Stimulated activated naive CD4-positive, alpha-beta T cell treated with Interleukin-2 at 50 U/mL for 16 hours (primary cell): ENCODE results near the gene ORAI1.
"Not testable (repeated sequence)": the region's sequence is repeated elsewhere in the genome, so short reads cannot be mapped to it uniquely, and the experiment has no call there.

ENCODE experiments used
- DNase-seq: peaks from one replicate; lab custom pipeline; 2025; lab: John Stamatoyannopoulos, UW

Gene ORAI1

GRCh38 chr12:121603581-121603980, 22.7 kb upstream of the ORAI1 start:
- DNase-seq: no peak

- no peak for DNase-seq
Measured at GRCh38 chr12:121608301-121608700, 18.0 kb upstream of the ORAI1 start.

GRCh38 chr12:121610239-121611149, 15.8 kb upstream of the ORAI1 start:
- DNase-seq: no peak

- DNase-seq: no peak
Measured at GRCh38 chr12:121611306-121611705, 15.0 kb upstream of the ORAI1 start.

- no peak for DNase-seq
Measured at GRCh38 chr12:121613462-121613861, 12.9 kb upstream of the ORAI1 start.

- DNase-seq: no peak
Measured at GRCh38 chr12:121614872-121615467, 11.4 kb upstream of the ORAI1 start.

GRCh38 chr12:121618659-121619233, 7.6 kb upstream of the ORAI1 start:
- no peak for DNase-seq

GRCh38 chr12:121620333-121620891, 5.9 kb upstream of the ORAI1 start:
- no peak for DNase-seq

GRCh38 chr12:121626853-121627640, 717 bp downstream of the ORAI1 start:
- peak; percentile 91 for DNase-seq

- DNase-seq: peak; percentile 24
Measured at GRCh38 chr12:121628037-121628436, 1.7 kb downstream of the ORAI1 start.

GRCh38 chr12:121628536-121628935, 2.2 kb downstream of the ORAI1 start:
- no peak for DNase-seq

GRCh38 chr12:121630791-121631355, 4.5 kb downstream of the ORAI1 start:
- DNase-seq: no peak

GRCh38 chr12:121632069-121632970, 6.0 kb downstream of the ORAI1 start:
- DNase-seq: no peak

- not testable (repeated sequence) for DNase-seq
Measured at GRCh38 chr12:121633833-121634196, 7.5 kb downstream of the ORAI1 start.

GRCh38 chr12:121634836-121635235, 8.5 kb downstream of the ORAI1 start:
- DNase-seq: no peak

GRCh38 chr12:121637231-121637914, 11.0 kb downstream of the ORAI1 start:
- DNase-seq: peak; percentile 36

GRCh38 chr12:121638298-121639202, 12.2 kb downstream of the ORAI1 start:
- no peak for DNase-seq

- DNase-seq: no peak
Measured at GRCh38 chr12:121641343-121641630, 15.0 kb downstream of the ORAI1 start.

- DNase-seq: no peak
Measured at GRCh38 chr12:121648458-121649028, 22.2 kb downstream of the ORAI1 start.
